GM12878 (cell line): ENCODE measurements around the gene TMOD2. TPM values are rescaled to one million over a fixed set of nuclear protein-coding genes. Genes with fewer than 3 reads are reported as not detected.

Source experiments
- ATAC-seq: fragments of 200-7000 bp; cut with Tn5 transposase; 3 replicates; pipeline ENCODE4 v1.9.1; 2020; ENCODE audit warnings: mild to moderate bottlenecking, moderate library complexity
- BruUV-seq: library from RNA; stranded (reverse); fragments of 400-500 nt; replicated peaks from 2 replicates; lab custom pipeline; 2021; lab: Mats Ljungman, UMichigan
- CTCF ChIA-PET: fragments of 300-600 bp; sonication (Branson Sonifier 250); formaldehyde crosslinking; extraction: SDS; loops from one replicate; lab custom pipeline; 2021; ENCODE audit warnings: inconsistent platforms; lab: Yijun Ruan, JAX
- POLR2A ChIA-PET: fragments of 350-600 bp; formaldehyde crosslinking; extraction: SDS; loops from one replicate; lab custom pipeline; 2021; ENCODE audit warnings: inconsistent platforms; lab: Charles Lee
- RAD21 ChIA-PET: fragments of 300-600 bp; sonication (Branson Sonifier 250); formaldehyde crosslinking; loops from one replicate; lab custom pipeline; 2023; ENCODE audit warnings: antibody characterized with exemption; ENCODE audit not compliant: unreplicated experiment; lab: Charles Lee
- SMC1A ChIA-PET: fragments of 300-600 bp; sonication (Branson Sonifier 250); formaldehyde crosslinking; loops from one replicate; lab custom pipeline; 2023; ENCODE audit not compliant: unreplicated experiment, uncharacterized antibody; lab: Charles Lee
- DNase-seq: peaks from one replicate; pipeline ENCODE4 v3.0.0-alpha.2; 2011; ENCODE audit warnings: low read depth, low spot score
- FAIRE-seq: peaks from 3 replicates; lab custom pipeline; 2011; peaks lifted over from hg19 to GRCh38; lab: Jason Lieb, UNC
- H2AFZ ChIP-seq: 2 replicates; pipeline ENCODE4 v1.6.0; 2011; ENCODE audit warnings: low read depth, low read length, control low read depth; ENCODE audit not compliant: control insufficient read depth
- H3K27ac ChIP-seq: 2 replicates; pipeline ENCODE4 v1.5.1; 2011; ENCODE audit warnings: control low read depth; ENCODE audit not compliant: control insufficient read depth, insufficient read depth
- H3K27me3 ChIP-seq, 2 experiments: replicated peaks in 1 of 2; 2 replicates each; pipeline versions ENCODE4 v1.6.0 to v1.6.1; 2011; ENCODE audit warnings: low read length in 1 of 2; ENCODE audit not compliant: control insufficient read depth in 2 of 2, insufficient read depth in 2 of 2
- H3K36me3 ChIP-seq, 2 experiments: 2 replicates each; pipeline ENCODE4 v1.5.1; 2011; ENCODE audit warnings: low read length in 1 of 2; ENCODE audit not compliant: control insufficient read depth in 2 of 2, insufficient read depth in 2 of 2
- H3K4me1 ChIP-seq: 2 replicates; pipeline ENCODE4 v1.6.1; 2011; ENCODE audit warnings: mild to moderate bottlenecking, low read length, moderate library complexity, mixed read lengths; ENCODE audit not compliant: control insufficient read depth, insufficient read depth
- H3K4me2 ChIP-seq: 2 replicates; pipeline ENCODE4 v1.6.0; 2011; ENCODE audit warnings: control low read depth; ENCODE audit not compliant: control insufficient read depth, insufficient read depth
- H3K4me3 ChIP-seq: fragments of 200-600 bp; sonication (generic); 2 replicates; pipeline ENCODE4 v1.5.1; 2016
- H3K79me2 ChIP-seq: 2 replicates; pipeline ENCODE4 v1.6.0; 2011; ENCODE audit warnings: low read length; ENCODE audit not compliant: control insufficient read depth, insufficient read depth
- H3K9ac ChIP-seq: 2 replicates; pipeline ENCODE4 v1.8.0; 2011; ENCODE audit warnings: low read length, control low read depth, mixed read lengths; ENCODE audit not compliant: control insufficient read depth, insufficient read depth
- H3K9me3 ChIP-seq: replicated peaks from 3 replicates; pipeline ENCODE4 v1.5.1; 2011; ENCODE audit warnings: mild to moderate bottlenecking, low read length; ENCODE audit not compliant: control insufficient read depth, insufficient read depth
- H4K20me1 ChIP-seq: 2 replicates; pipeline ENCODE4 v1.6.0; 2011; ENCODE audit not compliant: control insufficient read depth, insufficient read depth
- IKZF2 ChIP-seq, 2 experiments: fragments of 450-650 bp; IDR thresholded peaks; 2 replicates each; pipeline ENCODE4 v1.6.1; 2017; ENCODE audit warnings: mild to moderate bottlenecking in 2 of 2, moderate library complexity in 2 of 2
- MEF2A ChIP-seq: IDR thresholded peaks from 2 replicates; pipeline ENCODE4 v1.6.1; 2011; ENCODE audit warnings: low read depth, mild to moderate bottlenecking, low read length, moderate library complexity; ENCODE audit not compliant: insufficient read depth
- SIX5 ChIP-seq: IDR thresholded peaks from 2 replicates; pipeline ENCODE4 v1.6.1; 2011; ENCODE audit warnings: mild to moderate bottlenecking, low read depth, low read length, moderate library complexity; ENCODE audit not compliant: severe bottlenecking
- SMAD1 ChIP-seq: fragments of 450-650 bp; IDR thresholded peaks from 2 replicates; pipeline ENCODE4 v1.6.1; 2018; ENCODE audit warnings: mild to moderate bottlenecking, low read depth; ENCODE audit not compliant: partially characterized antibody
- SRF ChIP-seq, 2 experiments: IDR thresholded peaks; 2 replicates each; pipeline ENCODE4 v1.6.1; 2011; ENCODE audit warnings: low read depth in 2 of 2, low read length in 2 of 2, mild to moderate bottlenecking in 1 of 2, moderate library complexity in 1 of 2
- STAT1 ChIP-seq: fragments of 450-650 bp; conservative IDR thresholded peaks from 2 replicates; pipeline ENCODE4 v1.6.1; 2014; ENCODE audit warnings: antibody characterized with exemption, mild to moderate bottlenecking
- SUZ12 ChIP-seq: fragments of 200-600 bp; sonication (generic); IDR thresholded peaks from one replicate; pipeline ENCODE4 v1.6.1; 2018; ENCODE audit warnings: antibody characterized with exemption, mild to moderate bottlenecking; ENCODE audit not compliant: unreplicated experiment
- TCF7 ChIP-seq: IDR thresholded peaks from 2 replicates; pipeline ENCODE4 v1.6.1; 2014; ENCODE audit warnings: antibody characterized with exemption, borderline replicate concordance
- ZNF217 ChIP-seq: fragments of 450-650 bp; IDR thresholded peaks from 2 replicates; pipeline ENCODE4 v1.6.1; 2017; ENCODE audit warnings: antibody characterized with exemption, mild to moderate bottlenecking
- WGBS: methylation state at CpG from one replicate; pipeline ENCODE4 v1.1.6; 2016; ENCODE audit warnings: low lambda C conversion rate; ENCODE audit not compliant: insufficient replicate concordance, insufficient coverage; ENCODE audit errors: missing lambda C conversion rate; 5-methylcytosine and 5-hydroxymethylcytosine counted together
- in situ Hi-C: fragments of 300-500 bp; cut with MboI; formaldehyde crosslinking; loops from 9 replicates; pipeline ENCODE4 v1.14.3; 2018; ENCODE audit warnings: mixed read lengths
- intact Hi-C: fragments of 100-400 bp; cut with micrococcal nuclease; formaldehyde crosslinking; loops from one replicate; pipeline ENCODE4 v1.14.2; 2022; ENCODE audit not compliant: unreplicated experiment
- polyA plus RNA-seq, 11 experiments: library from polyadenylated mRNA; depleted of rRNA in 4 of 11; unstranded in 6 of 11; stranded (reverse) in 5 of 11; fragments of >200 nt; fragmentation: Nextera tagmentation in 4 of 11; fragmentation: Illumina TruSeq in 1 of 11; extraction: Ambion mirVana in 4 of 11; extraction: Trizol in 1 of 11; gene quantifications; 1 replicate in 1 of 11; 2 replicates in 10 of 11; pipeline versions ENCODE4 v1.2.1 to v1.2.3, GENCODE V29; 2011 to 2016; ENCODE audit warnings: inconsistent platforms in 2 of 11, missing spikeins in 2 of 11, low read depth in 1 of 11
- total RNA-seq, 4 experiments: library from RNA; depleted of rRNA in 3 of 4; stranded (reverse); fragments of >200 nt in 3 of 4; fragmentation: Illumina TruSeq in 1 of 4; extraction: Trizol in 1 of 4; gene quantifications; 2 replicates each; pipeline versions ENCODE4 v1.2.1 to v1.2.3, GENCODE V29; 2013 to 2021
- TF ChIP-seq, protein P1 (sequence below): IDR thresholded peaks from 2 replicates; pipeline ENCODE4 v1.6.1; 2011; ENCODE audit warnings: borderline replicate concordance, low read depth, mild to moderate bottlenecking, moderate library complexity, low read length; ENCODE audit not compliant: insufficient read depth, poor library complexity, severe bottlenecking
- TF ChIP-seq, protein P2 (sequence below): IDR thresholded peaks from 2 replicates; pipeline ENCODE4 v1.6.1; 2012; ENCODE audit warnings: low read depth, low read length, improper control_type of control experiment
- TF ChIP-seq, protein P3 (sequence below): IDR thresholded peaks from 2 replicates; pipeline ENCODE4 v1.6.1; 2012; ENCODE audit warnings: low read length, inconsistent platforms
- TF ChIP-seq, protein P4 (sequence below): IDR thresholded peaks from 2 replicates; pipeline ENCODE4 v1.6.1; 2011; ENCODE audit warnings: borderline replicate concordance, low read depth, mild to moderate bottlenecking, moderate library complexity, mixed read lengths, low read length; ENCODE audit not compliant: insufficient read depth; ENCODE audit errors: extremely low read length

The TMOD2 gene
- total and polyA plus RNA-seq, 10 of the 15 experiments (the other 5 are each of a cell fraction or from before 2014, with no cell fraction given) = 0.61 to 15.2 (median 6.3) TPM

DNA sequence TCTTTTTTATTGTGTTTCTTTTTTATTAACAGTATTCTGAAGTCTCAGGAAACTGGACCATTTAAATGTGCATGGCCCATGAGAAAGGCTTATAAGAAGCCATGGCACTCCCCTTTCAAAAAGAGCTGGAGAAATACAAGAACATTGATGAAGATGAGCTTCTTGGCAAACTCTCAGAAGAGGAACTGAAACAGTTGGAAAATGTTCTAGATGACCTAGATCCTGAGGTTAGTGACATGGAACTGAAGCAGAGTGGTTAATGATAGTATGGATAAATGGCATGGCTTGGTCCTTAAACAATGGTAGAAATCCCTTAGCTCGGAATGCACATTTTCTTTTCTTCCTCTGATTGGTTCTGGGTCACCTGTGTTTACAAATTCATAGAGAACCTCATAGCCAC, 14.9 kb downstream of the TMOD2 start:
- POLR2A ChIA-PET = no interaction called here
- Histone ChIP-seq H3K27ac (no peak overlapping the region), H3K36me3 (no peaks in the 10 kb centered on the region), H3K4me2 (no peak overlapping the region), H4K20me1 (no peaks in the 10 kb centered on the region), H3K9ac (no peak overlapping the region), H3K4me3 (no peak overlapping the region), H3K4me1 (no peaks in the 10 kb centered on the region), H3K9me3 (no peaks in the 10 kb centered on the region), H3K79me2 (no peaks in the 10 kb centered on the region), H3K27me3 (no peaks in the 10 kb centered on the region), H2AFZ (no peak overlapping the region)
- BruUV-seq = no TSS peak
- RAD21 ChIA-PET = no interaction called here
- no peak for DNase-seq
- SMC1A ChIA-PET = interaction anchor here (1.0 to 1.6 kb wide), 3 partner anchors 10 to 38 kb away, joined by 3 to 5 read pairs (median 4); no protein-coding TSS in a partner anchor
- ATAC-seq = no peak
- intact Hi-C loops (no loop called here), in situ Hi-C loops (no loop called here)
- no peak for FAIRE-seq
- TF ChIP-seq, protein P1, sequence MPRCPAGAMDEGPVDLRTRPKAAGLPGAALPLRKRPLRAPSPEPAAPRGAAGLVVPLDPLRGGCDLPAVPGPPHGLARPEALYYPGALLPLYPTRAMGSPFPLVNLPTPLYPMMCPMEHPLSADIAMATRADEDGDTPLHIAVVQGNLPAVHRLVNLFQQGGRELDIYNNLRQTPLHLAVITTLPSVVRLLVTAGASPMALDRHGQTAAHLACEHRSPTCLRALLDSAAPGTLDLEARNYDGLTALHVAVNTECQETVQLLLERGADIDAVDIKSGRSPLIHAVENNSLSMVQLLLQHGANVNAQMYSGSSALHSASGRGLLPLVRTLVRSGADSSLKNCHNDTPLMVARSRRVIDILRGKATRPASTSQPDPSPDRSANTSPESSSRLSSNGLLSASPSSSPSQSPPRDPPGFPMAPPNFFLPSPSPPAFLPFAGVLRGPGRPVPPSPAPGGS = no peak
- no peak for TF ChIP-seq SUZ12
- TF ChIP-seq MEF2A = no peak
- TF ChIP-seq STAT1 = no peak
- TF ChIP-seq SIX5 = no peak
- no peak for TF ChIP-seq SMAD1
- no peak for TF ChIP-seq SRF (IDR thresholded peaks at IDR 0.05; ENCODE audit: low read depth in 2 of 2, low read length in 2 of 2)
- TF ChIP-seq, protein P2, sequence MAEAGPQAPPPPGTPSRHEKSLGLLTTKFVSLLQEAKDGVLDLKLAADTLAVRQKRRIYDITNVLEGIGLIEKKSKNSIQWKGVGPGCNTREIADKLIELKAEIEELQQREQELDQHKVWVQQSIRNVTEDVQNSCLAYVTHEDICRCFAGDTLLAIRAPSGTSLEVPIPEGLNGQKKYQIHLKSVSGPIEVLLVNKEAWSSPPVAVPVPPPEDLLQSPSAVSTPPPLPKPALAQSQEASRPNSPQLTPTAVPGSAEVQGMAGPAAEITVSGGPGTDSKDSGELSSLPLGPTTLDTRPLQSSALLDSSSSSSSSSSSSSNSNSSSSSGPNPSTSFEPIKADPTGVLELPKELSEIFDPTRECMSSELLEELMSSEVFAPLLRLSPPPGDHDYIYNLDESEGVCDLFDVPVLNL = no peak
- no peak for TF ChIP-seq TCF7
- TF ChIP-seq, protein P3, sequence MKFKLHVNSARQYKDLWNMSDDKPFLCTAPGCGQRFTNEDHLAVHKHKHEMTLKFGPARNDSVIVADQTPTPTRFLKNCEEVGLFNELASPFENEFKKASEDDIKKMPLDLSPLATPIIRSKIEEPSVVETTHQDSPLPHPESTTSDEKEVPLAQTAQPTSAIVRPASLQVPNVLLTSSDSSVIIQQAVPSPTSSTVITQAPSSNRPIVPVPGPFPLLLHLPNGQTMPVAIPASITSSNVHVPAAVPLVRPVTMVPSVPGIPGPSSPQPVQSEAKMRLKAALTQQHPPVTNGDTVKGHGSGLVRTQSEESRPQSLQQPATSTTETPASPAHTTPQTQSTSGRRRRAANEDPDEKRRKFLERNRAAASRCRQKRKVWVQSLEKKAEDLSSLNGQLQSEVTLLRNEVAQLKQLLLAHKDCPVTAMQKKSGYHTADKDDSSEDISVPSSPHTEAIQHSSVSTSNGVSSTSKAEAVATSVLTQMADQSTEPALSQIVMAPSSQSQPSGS = no peak
- no peak for TF ChIP-seq ZNF217
- TF ChIP-seq, protein P4, sequence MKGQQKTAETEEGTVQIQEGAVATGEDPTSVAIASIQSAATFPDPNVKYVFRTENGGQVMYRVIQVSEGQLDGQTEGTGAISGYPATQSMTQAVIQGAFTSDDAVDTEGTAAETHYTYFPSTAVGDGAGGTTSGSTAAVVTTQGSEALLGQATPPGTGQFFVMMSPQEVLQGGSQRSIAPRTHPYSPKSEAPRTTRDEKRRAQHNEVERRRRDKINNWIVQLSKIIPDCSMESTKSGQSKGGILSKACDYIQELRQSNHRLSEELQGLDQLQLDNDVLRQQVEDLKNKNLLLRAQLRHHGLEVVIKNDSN = no peak
- no peak for TF ChIP-seq IKZF2 (IDR thresholded peaks at IDR 0.05)
- WGBS = 100% methylated on average over 1 of the region's 1 CpG
- CTCF ChIA-PET = interaction anchor here (1.0 kb wide), 1 partner anchor 11 kb away, joined by 5 read pairs; no protein-coding TSS in a partner anchor
